Heart left ventricle (tissue), 13 donors: ENCODE measurements around the gene STARD3NL.
"Not testable (repeated sequence)": the region's sequence is repeated elsewhere in the genome, so short reads cannot be mapped to it uniquely, and the experiment has no call there.

Experiments used
- POLR2A ChIP-seq, 2 donors: fragments of 450-650 bp; IDR thresholded peaks; one replicate each; pipeline ENCODE4 v1.6.1; 2017; ENCODE audit warnings: antibody characterized with exemption in 2 of 2, mild to moderate bottlenecking in 2 of 2, moderate library complexity in 2 of 2
- TF ChIP-seq, protein P1 (sequence below), 12 donors: fragments of 200-600 bp; sonication (generic) in 4 of 12; IDR thresholded peaks; one replicate each; pipeline versions ENCODE4 v1.5.0 to v1.8.0; 2018 to 2022; ENCODE audit warnings: antibody characterized with exemption in 12 of 12, mild to moderate bottlenecking in 5 of 12
- donor health status: ischemic (EF 13 %, LVEDD 7.1; RV severe dilation, severe dysfunction).
- donor health status: DM: no; HTN: yes; CAD: no.
- donor health status: DM: no; HTN: no; CAD: no.
- donor health status: ischemic (EF 25% LVEDD 6.9; RV normal size, moderate dysfunction).
- donor health status: ischemic (EF 25% LVEDD 5.7; RV mildly dilated, moderate dysfunction).
- donor health status: ischemic (EF 35%, LVEDD 5.7; RV mildly dilated, moderate dysfunction).
- donor health status: nonischemic (EF 11% LVEDD 7.7; RV severe dilation, severe dysfunction).
- donor health status: DM: yes; HTN: yes; CAD: no.
- donor health status: PGD.
- donor health status: ischemic (EF 29% LVEDD 5.4; RV normal size, mild dysfunction).
- donor health status: nonischemic (EF 23%, LVEDD 6.1; RV moderate dilation, normal function).

DNA sequence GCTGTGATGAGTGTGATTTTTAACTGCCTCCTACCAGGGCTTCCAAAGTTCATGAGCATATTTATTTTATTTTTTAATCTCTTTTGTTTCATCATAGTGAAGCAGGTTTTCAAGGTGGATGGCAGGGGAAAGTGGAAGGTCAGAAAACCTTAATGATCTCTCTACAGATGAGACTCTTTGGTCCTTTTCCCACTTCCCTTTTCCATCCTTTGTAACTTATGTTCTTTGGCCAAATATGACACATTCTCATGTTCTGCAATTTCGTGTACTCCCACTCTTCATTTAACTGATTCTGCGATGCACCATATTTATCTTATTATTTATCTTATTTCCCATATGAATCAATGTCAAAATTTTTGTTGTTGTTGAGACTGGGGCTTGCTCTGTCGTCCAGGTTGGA, 87.9 kb downstream of the STARD3NL start:
- TF ChIP-seq, protein P1, sequence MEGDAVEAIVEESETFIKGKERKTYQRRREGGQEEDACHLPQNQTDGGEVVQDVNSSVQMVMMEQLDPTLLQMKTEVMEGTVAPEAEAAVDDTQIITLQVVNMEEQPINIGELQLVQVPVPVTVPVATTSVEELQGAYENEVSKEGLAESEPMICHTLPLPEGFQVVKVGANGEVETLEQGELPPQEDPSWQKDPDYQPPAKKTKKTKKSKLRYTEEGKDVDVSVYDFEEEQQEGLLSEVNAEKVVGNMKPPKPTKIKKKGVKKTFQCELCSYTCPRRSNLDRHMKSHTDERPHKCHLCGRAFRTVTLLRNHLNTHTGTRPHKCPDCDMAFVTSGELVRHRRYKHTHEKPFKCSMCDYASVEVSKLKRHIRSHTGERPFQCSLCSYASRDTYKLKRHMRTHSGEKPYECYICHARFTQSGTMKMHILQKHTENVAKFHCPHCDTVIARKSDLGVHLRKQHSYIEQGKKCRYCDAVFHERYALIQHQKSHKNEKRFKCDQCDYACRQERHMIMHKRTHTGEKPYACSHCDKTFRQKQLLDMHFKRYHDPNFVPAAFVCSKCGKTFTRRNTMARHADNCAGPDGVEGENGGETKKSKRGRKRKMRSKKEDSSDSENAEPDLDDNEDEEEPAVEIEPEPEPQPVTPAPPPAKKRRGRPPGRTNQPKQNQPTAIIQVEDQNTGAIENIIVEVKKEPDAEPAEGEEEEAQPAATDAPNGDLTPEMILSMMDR (IDR thresholded peaks at IDR 0.05), result not testable (repeated sequence)
- TF ChIP-seq POLR2A (IDR thresholded peaks at IDR 0.05), result not testable (repeated sequence)
